ENCODE measurements around the gene HPCA.

The HPCA gene

GRCh38 chr1:32876341-32877210, 9.7 kb upstream of the HPCA start:
- peaks cover 14% of the 10 kb centered on the region for H3K4me1 ChIP-seq (ENCODE audit: insufficient read depth, low read length)
- no peak overlapping the region for H2AFZ ChIP-seq (ENCODE audit: low read depth, low read length)
- H3K4me3 ChIP-seq (ENCODE audit: low read length): no peak overlapping the region
- no peaks in the 10 kb centered on the region for H3K36me3 ChIP-seq (ENCODE audit: insufficient read depth, low read length)
- no peaks in the 10 kb centered on the region for H3K9me3 ChIP-seq (ENCODE audit: low read length)
- H3K27me3 ChIP-seq (ENCODE audit: insufficient read depth, low read length): no peaks in the 10 kb centered on the region

GRCh38 chr1:32877211-32878110, 8.8 kb upstream of the HPCA start:
- H3K4me3 ChIP-seq (ENCODE audit: low read length): no peak overlapping the region
- no peaks in the 10 kb centered on the region for H3K9me3 ChIP-seq (ENCODE audit: low read length)
- H3K36me3 ChIP-seq (ENCODE audit: insufficient read depth, low read length): no peaks in the 10 kb centered on the region
- peaks cover 10% of the 10 kb centered on the region for H3K4me1 ChIP-seq (ENCODE audit: insufficient read depth, low read length)
- H3K27me3 ChIP-seq (ENCODE audit: insufficient read depth, low read length): no peaks in the 10 kb centered on the region
- no peak overlapping the region for H2AFZ ChIP-seq (ENCODE audit: low read depth, low read length)

- H3K36me3 ChIP-seq (ENCODE audit: insufficient read depth, low read length): no peaks in the 10 kb centered on the region
- no peak overlapping the region for H2AFZ ChIP-seq (ENCODE audit: low read depth, low read length)
- peaks cover 10% of the 10 kb centered on the region for H3K4me1 ChIP-seq (ENCODE audit: insufficient read depth, low read length)
- no peaks in the 10 kb centered on the region for H3K9me3 ChIP-seq (ENCODE audit: low read length)
- no peaks in the 10 kb centered on the region for H3K27me3 ChIP-seq (ENCODE audit: insufficient read depth, low read length)
- H3K4me3 ChIP-seq (ENCODE audit: low read length): no peak overlapping the region
Measured at GRCh38 chr1:32878183-32878582, 8.1 kb upstream of the HPCA start.

- H3K27me3 ChIP-seq (ENCODE audit: insufficient read depth, low read length): no peaks in the 10 kb centered on the region
- no peaks in the 10 kb centered on the region for H3K9me3 ChIP-seq (ENCODE audit: low read length)
- no peak overlapping the region for H2AFZ ChIP-seq (ENCODE audit: low read depth, low read length)
- peaks cover 10% of the 10 kb centered on the region for H3K4me1 ChIP-seq (ENCODE audit: insufficient read depth, low read length)
- H3K36me3 ChIP-seq (ENCODE audit: insufficient read depth, low read length): no peaks in the 10 kb centered on the region
- H3K4me3 ChIP-seq (ENCODE audit: low read length): no peak overlapping the region
Measured at GRCh38 chr1:32878637-32879041, 7.7 kb upstream of the HPCA start.

- Histone ChIP-seq H3K4me1 (ENCODE audit: insufficient read depth, low read length) (peaks cover 9% of the 10 kb centered on the region), H3K36me3 (ENCODE audit: insufficient read depth, low read length) (no peaks in the 10 kb centered on the region), H3K9me3 (ENCODE audit: low read length) (no peaks in the 10 kb centered on the region), H2AFZ (ENCODE audit: low read depth, low read length) (no peak overlapping the region), H3K4me3 (ENCODE audit: low read length) (no peak overlapping the region), H3K27me3 (ENCODE audit: insufficient read depth, low read length) (peaks cover 21% of the 10 kb centered on the region)
Measured at GRCh38 chr1:32881291-32881690, 5.0 kb upstream of the HPCA start.

GRCh38 chr1:32881871-32882850, 4.1 kb upstream of the HPCA start:
- no peaks in the 10 kb centered on the region for H3K9me3 ChIP-seq (ENCODE audit: low read length)
- no peak overlapping the region for H2AFZ ChIP-seq (ENCODE audit: low read depth, low read length)
- no peaks in the 10 kb centered on the region for H3K36me3 ChIP-seq (ENCODE audit: insufficient read depth, low read length)
- H3K27me3 ChIP-seq (ENCODE audit: insufficient read depth, low read length): peaks cover 28% of the 10 kb centered on the region
- peaks cover 6% of the 10 kb centered on the region for H3K4me1 ChIP-seq (ENCODE audit: insufficient read depth, low read length)
- no peak overlapping the region for H3K4me3 ChIP-seq (ENCODE audit: low read length)

- peaks cover 35% of the 10 kb centered on the region for H3K27me3 ChIP-seq (ENCODE audit: insufficient read depth, low read length)
- H3K36me3 ChIP-seq (ENCODE audit: insufficient read depth, low read length): no peaks in the 10 kb centered on the region
- H3K4me3 ChIP-seq (ENCODE audit: low read length): no peak overlapping the region
- H3K4me1 ChIP-seq (ENCODE audit: insufficient read depth, low read length): peaks cover 3% of the 10 kb centered on the region
- H2AFZ ChIP-seq (ENCODE audit: low read depth, low read length): no peak overlapping the region
- no peaks in the 10 kb centered on the region for H3K9me3 ChIP-seq (ENCODE audit: low read length)
Measured at GRCh38 chr1:32883338-32884031, 2.8 kb upstream of the HPCA start.

- H2AFZ ChIP-seq (ENCODE audit: low read depth, low read length): no peak overlapping the region
- peaks cover 3% of the 10 kb centered on the region for H3K4me1 ChIP-seq (ENCODE audit: insufficient read depth, low read length)
- H3K4me3 ChIP-seq (ENCODE audit: low read length): no peak overlapping the region
- no peaks in the 10 kb centered on the region for H3K36me3 ChIP-seq (ENCODE audit: insufficient read depth, low read length)
- H3K27me3 ChIP-seq (ENCODE audit: insufficient read depth, low read length): peaks cover 35% of the 10 kb centered on the region
- H3K9me3 ChIP-seq (ENCODE audit: low read length): no peaks in the 10 kb centered on the region
Measured at GRCh38 chr1:32884032-32884372, 2.3 kb upstream of the HPCA start.

- Histone ChIP-seq H3K4me1 (ENCODE audit: insufficient read depth, low read length) (peaks cover 3% of the 10 kb centered on the region), H3K27me3 (ENCODE audit: insufficient read depth, low read length) (peaks cover 35% of the 10 kb centered on the region), H3K9me3 (ENCODE audit: low read length) (no peaks in the 10 kb centered on the region), H3K36me3 (ENCODE audit: insufficient read depth, low read length) (no peaks in the 10 kb centered on the region), H3K4me3 (ENCODE audit: low read length) (no peak overlapping the region), H2AFZ (ENCODE audit: low read depth, low read length) (no peak overlapping the region)
Measured at GRCh38 chr1:32884726-32885125, 1.6 kb upstream of the HPCA start.

GRCh38 chr1:32885676-32886003, 651 bp upstream of the HPCA start:
- Histone ChIP-seq H3K4me1 (ENCODE audit: insufficient read depth, low read length) (peaks cover 3% of the 10 kb centered on the region), H3K4me3 (ENCODE audit: low read length) (no peak overlapping the region), H3K27me3 (ENCODE audit: insufficient read depth, low read length) (peaks cover 35% of the 10 kb centered on the region)

GRCh38 chr1:32886828-32887414, 630 bp downstream of the HPCA start:
- Histone ChIP-seq H3K4me1 (ENCODE audit: insufficient read depth, low read length) (peaks cover 2% of the 10 kb centered on the region), H3K36me3 (ENCODE audit: insufficient read depth, low read length) (no peaks in the 10 kb centered on the region), H3K4me3 (ENCODE audit: low read length) (no peak overlapping the region), H3K9me3 (ENCODE audit: low read length) (no peaks in the 10 kb centered on the region), H2AFZ (ENCODE audit: low read depth, low read length) (no peak overlapping the region), H3K27me3 (ENCODE audit: insufficient read depth, low read length) (peaks cover 35% of the 10 kb centered on the region)

More at GRCh38 chr1:32885676-32886003, 651 bp upstream of the HPCA start:
- Histone ChIP-seq H3K36me3 (ENCODE audit: insufficient read depth, low read length) (no peaks in the 10 kb centered on the region), H2AFZ (ENCODE audit: low read depth, low read length) (no peak overlapping the region), H3K9me3 (ENCODE audit: low read length) (no peaks in the 10 kb centered on the region)

GRCh38 chr1:32887623-32888022, 1.3 kb downstream of the HPCA start:
- Histone ChIP-seq H3K36me3 (ENCODE audit: insufficient read depth, low read length) (no peaks in the 10 kb centered on the region), H2AFZ (ENCODE audit: low read depth, low read length) (no peak overlapping the region), H3K4me3 (ENCODE audit: low read length) (no peak overlapping the region), H3K27me3 (ENCODE audit: insufficient read depth, low read length) (peaks cover 35% of the 10 kb centered on the region), H3K9me3 (ENCODE audit: low read length) (no peaks in the 10 kb centered on the region), H3K4me1 (ENCODE audit: insufficient read depth, low read length) (no peaks in the 10 kb centered on the region)

Data from neuron (in vitro differentiated cells).